Liver (tissue), 9 donors: Measurements from ENCODE around the gene MAP4K2. TPM values are rescaled to one million over a fixed set of nuclear protein-coding genes. Genes with fewer than 3 reads are reported as not detected.

ENCODE experiments used
- DNase-seq: peaks from one replicate; pipeline ENCODE4 v3.0.0-alpha.2; 2017; ENCODE audit warnings: low spot score
- H3K27ac ChIP-seq, 2 donors: one replicate each; pipeline ENCODE4 v1.7.0; 2013; ENCODE audit warnings: inconsistent platforms in 2 of 2, low read length in 2 of 2, control low read depth in 1 of 2, low read depth in 1 of 2, mild to moderate bottlenecking in 1 of 2
- H3K27me3 ChIP-seq, 4 donors: one replicate each; pipeline versions ENCODE4 v1.6.1 to v1.7.0; 2013; ENCODE audit warnings: low read length in 3 of 4, inconsistent platforms in 1 of 4, mild to moderate bottlenecking in 1 of 4, moderate library complexity in 1 of 4; ENCODE audit not compliant: control insufficient read depth in 4 of 4, insufficient read depth in 4 of 4
- H3K36me3 ChIP-seq, 4 donors: one replicate each; pipeline versions ENCODE4 v1.6.1 to v1.7.0; 2013; ENCODE audit warnings: low read length in 3 of 4, mild to moderate bottlenecking in 3 of 4, low read depth in 1 of 4, moderate library complexity in 1 of 4; ENCODE audit not compliant: control insufficient read depth in 4 of 4, insufficient read depth in 3 of 4
- H3K4me1 ChIP-seq, 4 donors: one replicate each; pipeline versions ENCODE4 v1.6.1 to v1.7.0; 2013; ENCODE audit warnings: low read length in 3 of 4, mild to moderate bottlenecking in 3 of 4, moderate library complexity in 1 of 4; ENCODE audit not compliant: control insufficient read depth in 4 of 4, insufficient read depth in 4 of 4
- H3K4me3 ChIP-seq, 3 donors: one replicate each; pipeline versions ENCODE4 v1.6.1 to v1.7.0; 2013; ENCODE audit warnings: low read length in 3 of 3, control low read depth in 1 of 3, low read depth in 1 of 3, mild to moderate bottlenecking in 1 of 3
- H3K9ac ChIP-seq, 2 donors: one replicate each; pipeline ENCODE4 v1.7.0; 2013; ENCODE audit warnings: low read length in 2 of 2, mild to moderate bottlenecking in 2 of 2, moderate library complexity in 2 of 2, control low read depth in 1 of 2, low read depth in 1 of 2
- H3K9me3 ChIP-seq, 4 donors: one replicate each; pipeline versions ENCODE4 v1.6.1 to v1.7.0; 2013; ENCODE audit warnings: low read length in 3 of 4; ENCODE audit not compliant: control insufficient read depth in 4 of 4
- CTCF ChIP-seq: fragments of 150-350 bp; IDR thresholded peaks from 2 replicates; pipeline ENCODE4 v1.5.1; 2017; ENCODE audit warnings: improper control_type of control experiment, low read depth, low read length; ENCODE audit not compliant: missing input control
- FOXA1 ChIP-seq: IDR thresholded peaks from 2 replicates; pipeline ENCODE4 v1.6.1; 2016; ENCODE audit warnings: antibody characterized with exemption
- FOXA2 ChIP-seq: IDR thresholded peaks from 2 replicates; pipeline ENCODE4 v1.6.1; 2016; ENCODE audit warnings: antibody characterized with exemption
- GABPA ChIP-seq, 2 donors: IDR thresholded peaks in 1 of 2; conservative IDR thresholded peaks in 1 of 2; 2 replicates each; pipeline ENCODE4 v1.6.1; 2016; ENCODE audit warnings: antibody characterized with exemption in 2 of 2, mild to moderate bottlenecking in 1 of 2, moderate library complexity in 1 of 2
- HNF4G ChIP-seq: IDR thresholded peaks from 2 replicates; pipeline ENCODE4 v1.6.1; 2016; ENCODE audit warnings: antibody characterized with exemption
- MAX ChIP-seq: IDR thresholded peaks from 2 replicates; pipeline ENCODE4 v1.6.1; 2016; ENCODE audit warnings: antibody characterized with exemption
- NR2F2 ChIP-seq: IDR thresholded peaks from 2 replicates; pipeline ENCODE4 v1.6.1; 2016; ENCODE audit warnings: antibody characterized with exemption
- RAD21 ChIP-seq, 2 donors: IDR thresholded peaks; 2 replicates each; pipeline ENCODE4 v1.6.1; 2016; ENCODE audit warnings: antibody characterized with exemption in 2 of 2, mild to moderate bottlenecking in 2 of 2
- RXRA ChIP-seq, 2 donors: IDR thresholded peaks; 2 replicates each; pipeline ENCODE4 v1.6.1; 2017 to 2018; ENCODE audit warnings: antibody characterized with exemption in 2 of 2, mild to moderate bottlenecking in 1 of 2
- YY1 ChIP-seq: IDR thresholded peaks from 2 replicates; pipeline ENCODE4 v1.6.1; 2016; ENCODE audit warnings: antibody characterized with exemption, mild to moderate bottlenecking
- WGBS: extraction: QIAGEN DNeasy Blood & Tissue Kit; methylation state at CpG from one replicate; pipeline ENCODE4 v1.1.7; 2013; 5-methylcytosine and 5-hydroxymethylcytosine counted together
- polyA plus RNA-seq, 2 donors: library from polyadenylated mRNA; stranded (reverse) in 1 of 2; unstranded in 1 of 2; fragments of 200-250 nt in 1 of 2; fragments of >200 nt in 1 of 2; fragmentation: Nextera tagmentation in 1 of 2; extraction: Ambion mirVana in 1 of 2; gene quantifications; one replicate each; pipeline versions ENCODE4 v1.2.1 to v1.2.3, GENCODE V29; 2013 to 2015
- total RNA-seq, 2 donors: library from RNA; depleted of rRNA; stranded (reverse); fragments of >200 nt; gene quantifications; one replicate each; pipeline ENCODE4 v1.2.3, GENCODE V29; 2014
- donor health status: healthy.
- donor health status: healthy.
- donor health status: healthy.
- donor health status: healthy.
- donor health status: healthy.

MAP4K2 gene
- total and polyA plus RNA-seq, 4 donors = 2.1 to 6.9 (median 3.5) TPM

GRCh38 chr11:64742087-64742888 is 60.7 kb downstream of the MAP4K2 start:
- H3K4me1 ChIP-seq = peaks cover 15 to 30% (median 24%) of the 10 kb centered on the region in 4 donors
- H3K9ac ChIP-seq = peak overlapping the region in 1 of 2 donors; percentile 23
- no peak for DNase-seq
- TF ChIP-seq GABPA (IDR thresholded peaks at IDR 0.05 in 1 of 2, conservative IDR thresholded peaks at IDR 0.05 in 1 of 2) (peak in 1 of 2 donors; percentile 10), FOXA1 (no peak), NR2F2 (peak; percentile 98), RXRA (IDR thresholded peaks at IDR 0.05) (peak; percentile 47 to 54)
- H3K36me3 ChIP-seq = no peaks in the 10 kb centered on the region
- H3K9me3 ChIP-seq = no peaks in the 10 kb centered on the region
- H3K27ac ChIP-seq = peak overlapping the region; percentile 18 to 74
- peak overlapping the region; percentile 46 to 64 (median 62) for H3K4me3 ChIP-seq
- WGBS = 9% methylated on average over 54 of the region's 54 CpGs
- H3K27me3 ChIP-seq = no peaks in the 10 kb centered on the region

GRCh38 chr11:64741375-64742086 is 61.5 kb downstream of the MAP4K2 start:
- Histone ChIP-seq H3K27me3 (no peaks in the 10 kb centered on the region), H3K36me3 (no peaks in the 10 kb centered on the region), H3K27ac (no peak overlapping the region), H3K4me3 (peak overlapping the region in 1 of 3 donors; percentile 64), H3K4me1 (peaks cover 17 to 30% (median 25%) of the 10 kb centered on the region in 4 donors), H3K9me3 (no peaks in the 10 kb centered on the region), H3K9ac (no peak overlapping the region)
- no peak for TF ChIP-seq CTCF
- TF ChIP-seq FOXA2 = no peak
- no peak for DNase-seq
- 65% methylated on average over 24 of the region's 24 CpGs for WGBS

- WGBS = 92% methylated on average over 12 of the region's 12 CpGs
- TF ChIP-seq HNF4G (no peak), RAD21 (IDR thresholded peaks at IDR 0.05) (no peak), NR2F2 (no peak)
- no peaks in the 10 kb centered on the region for H3K27me3 ChIP-seq
- no peaks in the 10 kb centered on the region for H3K36me3 ChIP-seq
- no peak overlapping the region for H3K27ac ChIP-seq
- no peak overlapping the region for H3K9ac ChIP-seq
- no peak overlapping the region for H3K4me3 ChIP-seq
- DNase-seq = no peak
- no peaks in the 10 kb centered on the region for H3K9me3 ChIP-seq
- H3K4me1 ChIP-seq = peaks cover 26 to 44% (median 35%) of the 10 kb centered on the region in 4 donors
Measured at GRCh38 chr11:64739871-64740270, 63.1 kb downstream of the MAP4K2 start.

GRCh38 chr11:64736654-64737053 is 66.4 kb downstream of the MAP4K2 start:
- Histone ChIP-seq H3K4me3 (no peak overlapping the region), H3K4me1 (peaks cover 11 to 23% (median 14%) of the 10 kb centered on the region in 4 donors), H3K36me3 (peaks cover 0 to 2% (median 0%) of the 10 kb centered on the region in 4 donors), H3K9me3 (no peaks in the 10 kb centered on the region), H3K27ac (no peak overlapping the region), H3K9ac (no peak overlapping the region), H3K27me3 (no peaks in the 10 kb centered on the region)
- DNase-seq = no peak
- TF ChIP-seq FOXA2 (no peak), RXRA (IDR thresholded peaks at IDR 0.05) (no peak), NR2F2 (no peak), YY1 (no peak), HNF4G (no peak), MAX (no peak), CTCF (no peak)
- 96% methylated on average over 15 of the region's 15 CpGs for WGBS
